K562 (cell line): ENCODE measurements around the gene ADGRD1. TPM values are rescaled to one million over a fixed set of nuclear protein-coding genes. Genes with fewer than 3 reads are reported as not detected.

ENCODE experiments used
- CBX5 ChIP-seq: IDR thresholded peaks from 2 replicates; pipeline ENCODE4 v1.6.1; 2014; ENCODE audit warnings: low read depth, borderline replicate concordance
- ETV1 ChIP-seq: fragments of 450-650 bp; conservative IDR thresholded peaks from 2 replicates; pipeline ENCODE4 v1.6.1; 2016; ENCODE audit warnings: missing genetic modification characterization, control low read depth, low read depth, missing compliant biosample characterization
- ETV6 ChIP-seq, 3 experiments: fragments of 150-350 bp in 1 of 3; sonication (generic) in 1 of 3; formaldehyde crosslinking in 1 of 3; IDR thresholded peaks; 2 replicates each; pipeline versions ENCODE4 v1.6.1 to v1.8.0; 2014 to 2022; ENCODE audit warnings: borderline replicate concordance in 2 of 3, low read depth in 2 of 3, antibody characterized with exemption in 1 of 3, low read length in 1 of 3, mild to moderate bottlenecking in 1 of 3, missing genetic modification reagents in 1 of 3
- FOXJ3 ChIP-seq: sonication (generic); formaldehyde crosslinking; IDR thresholded peaks from 2 replicates; pipeline ENCODE4 v1.4.0; 2020; ENCODE audit warnings: mild to moderate bottlenecking, missing genetic modification reagents
- GATA2 ChIP-seq: sonication (generic); formaldehyde crosslinking; IDR thresholded peaks from 2 replicates; pipeline ENCODE4 v1.4.0; 2020; ENCODE audit warnings: mild to moderate bottlenecking, missing genetic modification reagents
- KLF1 ChIP-seq: fragments of 450-650 bp; IDR thresholded peaks from 2 replicates; pipeline ENCODE4 v1.6.1; 2016; ENCODE audit warnings: missing genetic modification characterization, missing compliant biosample characterization
- NFYB ChIP-seq: IDR thresholded peaks from 2 replicates; pipeline ENCODE4 v1.6.1; 2011; ENCODE audit warnings: mild to moderate bottlenecking, moderate library complexity; ENCODE audit not compliant: insufficient read length; ENCODE audit errors: extremely low read depth
- POLR3G ChIP-seq: IDR thresholded peaks from 2 replicates; pipeline ENCODE4 v1.6.1; 2011; ENCODE audit not compliant: insufficient read length, insufficient replicate concordance; ENCODE audit errors: extremely low read depth
- U2AF2 ChIP-seq: fragments of 200-400 bp; formaldehyde crosslinking; optimal IDR thresholded peaks from 2 replicates; pipeline ENCODE3; 2017; ENCODE audit warnings: low read depth, mild to moderate bottlenecking, low read length
- WHSC1 ChIP-seq: IDR thresholded peaks from one replicate; pipeline ENCODE4 v1.6.1; 2012; ENCODE audit warnings: low read length, control low read depth, inconsistent platforms
- XRCC4 ChIP-seq: IDR thresholded peaks from one replicate; pipeline ENCODE4 v1.6.1; 2011; ENCODE audit not compliant: insufficient read depth, insufficient read length; ENCODE audit errors: extremely low read depth
- YBX1 ChIP-seq: fragments of 450-650 bp; IDR thresholded peaks from 2 replicates; pipeline ENCODE4 v1.7.1; 2016; ENCODE audit warnings: mild to moderate bottlenecking
- ZFPM2 ChIP-seq: fragments of 250-450 bp; sonication (Bioruptor Pico); IDR thresholded peaks from 2 replicates; pipeline ENCODE4 v1.5.1; 2022; ENCODE audit warnings: mild to moderate bottlenecking
- ZNF224 ChIP-seq: sonication (generic); formaldehyde crosslinking; IDR thresholded peaks from 2 replicates; pipeline ENCODE4 v1.8.0; 2022; ENCODE audit warnings: mild to moderate bottlenecking, missing genetic modification reagents
- ZNF707 ChIP-seq: fragments of 250-450 bp; sonication (Bioruptor Pico); conservative IDR thresholded peaks from 2 replicates; pipeline ENCODE4 v1.8.0; 2022; ENCODE audit warnings: inconsistent platforms, mild to moderate bottlenecking, moderate library complexity
- ZSCAN29 ChIP-seq: fragments of 450-650 bp; IDR thresholded peaks from 2 replicates; pipeline ENCODE4 v1.6.1; 2017
- polyA plus RNA-seq, 8 experiments: library from polyadenylated mRNA; depleted of rRNA in 4 of 8; stranded (reverse) in 5 of 8; unstranded in 3 of 8; fragments of >200 nt; fragmentation: Nextera tagmentation in 2 of 8; fragmentation: Illumina TruSeq in 1 of 8; extraction: Ambion mirVana in 2 of 8; extraction: Trizol in 1 of 8; gene quantifications; 2 replicates each; pipeline versions ENCODE4 v1.2.1 to v1.2.3, GENCODE V29; 2011 to 2014; ENCODE audit warnings: inconsistent platforms in 1 of 8, missing spikeins in 1 of 8
- total RNA-seq, 7 experiments: library from RNA; depleted of rRNA in 6 of 7; stranded (reverse); fragments of >200 nt in 6 of 7; fragmentation: Illumina TruSeq in 2 of 7; extraction: Trizol in 2 of 7; gene quantifications; 2 replicates each; pipeline versions ENCODE4 v1.2.1 to v1.2.3, GENCODE V29; 2011 to 2021; ENCODE audit warnings: low replicate concordance in 1 of 7
- TF ChIP-seq, protein P1 (sequence below): sonication (generic); formaldehyde crosslinking; IDR thresholded peaks from 2 replicates; pipeline ENCODE4 v1.9.0; 2022; ENCODE audit warnings: mild to moderate bottlenecking, missing genetic modification reagents
- TF ChIP-seq, protein P2 (sequence below): fragments of 200-600 bp; sonication (generic); IDR thresholded peaks from one replicate; pipeline ENCODE4 v1.6.1; 2012; ENCODE audit warnings: mild to moderate bottlenecking, low read depth, low read length, inconsistent platforms

ADGRD1 gene
- total and polyA plus RNA-seq, 9 of the 15 experiments (the other 6 are each of a cell fraction or from before 2014, with no cell fraction given), result 1.7 to 11.7 (median 3.3) TPM

DNA sequence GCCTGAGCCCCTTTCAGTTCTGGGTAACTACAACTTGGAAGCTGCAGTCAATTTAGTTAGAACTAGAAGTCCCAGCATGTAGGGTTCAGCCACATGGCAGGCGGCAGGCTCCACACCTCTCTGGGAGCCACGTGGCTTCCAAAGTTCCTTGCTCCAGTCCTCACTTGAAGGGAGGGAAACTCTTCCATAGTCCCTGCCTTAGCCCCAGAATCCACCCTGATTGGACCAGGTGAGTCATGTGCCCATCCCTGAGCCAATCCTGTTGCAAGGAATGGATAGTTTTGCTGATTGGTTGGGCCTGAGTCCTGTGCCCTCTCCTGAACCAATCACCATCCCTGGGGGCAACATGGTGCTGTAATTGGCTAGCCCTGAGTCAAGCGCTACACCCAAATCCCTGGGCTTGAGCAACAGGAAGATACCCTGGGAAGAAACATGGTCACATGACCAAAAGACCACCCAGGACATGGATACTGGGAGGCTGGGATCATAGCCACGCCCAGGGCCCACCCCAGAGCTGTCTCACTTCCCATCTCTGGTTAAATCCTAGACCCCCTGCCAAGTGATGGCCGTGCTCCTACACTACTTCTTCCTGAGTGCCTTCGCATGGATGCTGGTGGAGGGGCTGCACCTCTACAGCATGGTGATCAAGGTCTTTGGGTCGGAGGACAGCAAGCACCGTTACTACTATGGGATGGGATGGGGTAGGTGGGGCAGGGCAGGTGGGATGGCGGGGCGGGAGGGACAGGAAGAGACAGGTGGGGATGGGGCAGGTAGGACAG lies 154.7 kb downstream of the ADGRD1 start (continued):
- TF ChIP-seq KLF1 (tag) (no peak), CBX5 (no peak), POLR3G (no peak), ZSCAN29 (no peak), ETV1 (tag) (no peak), ETV6 (IDR thresholded peaks at IDR 0.05; ENCODE audit: borderline replicate concordance in 1 of 2, low read depth in 2 of 2, low read length in 1 of 2) (no peak), ETV6 (CRISPR knock-in tag; IDR thresholded peaks at IDR 0.05; ENCODE audit: borderline replicate concordance) (no peak), YBX1 (no peak), ZFPM2 (no peak), FOXJ3 (CRISPR knock-in tag) (no peak), GATA2 (CRISPR knock-in tag) (no peak), WHSC1 (no peak), U2AF2 (no peak), ZNF707 (CRISPR knock-in tag) (no peak), ZNF224 (no peak), XRCC4 (no peak), NFYB (peak; percentile 70)
- TF ChIP-seq, protein P1, sequence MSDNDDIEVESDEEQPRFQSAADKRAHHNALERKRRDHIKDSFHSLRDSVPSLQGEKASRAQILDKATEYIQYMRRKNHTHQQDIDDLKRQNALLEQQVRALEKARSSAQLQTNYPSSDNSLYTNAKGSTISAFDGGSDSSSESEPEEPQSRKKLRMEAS, result 0 out of 2 replicates have a peak, but pooled peaks have one; percentile 26
- TF ChIP-seq, protein P2, sequence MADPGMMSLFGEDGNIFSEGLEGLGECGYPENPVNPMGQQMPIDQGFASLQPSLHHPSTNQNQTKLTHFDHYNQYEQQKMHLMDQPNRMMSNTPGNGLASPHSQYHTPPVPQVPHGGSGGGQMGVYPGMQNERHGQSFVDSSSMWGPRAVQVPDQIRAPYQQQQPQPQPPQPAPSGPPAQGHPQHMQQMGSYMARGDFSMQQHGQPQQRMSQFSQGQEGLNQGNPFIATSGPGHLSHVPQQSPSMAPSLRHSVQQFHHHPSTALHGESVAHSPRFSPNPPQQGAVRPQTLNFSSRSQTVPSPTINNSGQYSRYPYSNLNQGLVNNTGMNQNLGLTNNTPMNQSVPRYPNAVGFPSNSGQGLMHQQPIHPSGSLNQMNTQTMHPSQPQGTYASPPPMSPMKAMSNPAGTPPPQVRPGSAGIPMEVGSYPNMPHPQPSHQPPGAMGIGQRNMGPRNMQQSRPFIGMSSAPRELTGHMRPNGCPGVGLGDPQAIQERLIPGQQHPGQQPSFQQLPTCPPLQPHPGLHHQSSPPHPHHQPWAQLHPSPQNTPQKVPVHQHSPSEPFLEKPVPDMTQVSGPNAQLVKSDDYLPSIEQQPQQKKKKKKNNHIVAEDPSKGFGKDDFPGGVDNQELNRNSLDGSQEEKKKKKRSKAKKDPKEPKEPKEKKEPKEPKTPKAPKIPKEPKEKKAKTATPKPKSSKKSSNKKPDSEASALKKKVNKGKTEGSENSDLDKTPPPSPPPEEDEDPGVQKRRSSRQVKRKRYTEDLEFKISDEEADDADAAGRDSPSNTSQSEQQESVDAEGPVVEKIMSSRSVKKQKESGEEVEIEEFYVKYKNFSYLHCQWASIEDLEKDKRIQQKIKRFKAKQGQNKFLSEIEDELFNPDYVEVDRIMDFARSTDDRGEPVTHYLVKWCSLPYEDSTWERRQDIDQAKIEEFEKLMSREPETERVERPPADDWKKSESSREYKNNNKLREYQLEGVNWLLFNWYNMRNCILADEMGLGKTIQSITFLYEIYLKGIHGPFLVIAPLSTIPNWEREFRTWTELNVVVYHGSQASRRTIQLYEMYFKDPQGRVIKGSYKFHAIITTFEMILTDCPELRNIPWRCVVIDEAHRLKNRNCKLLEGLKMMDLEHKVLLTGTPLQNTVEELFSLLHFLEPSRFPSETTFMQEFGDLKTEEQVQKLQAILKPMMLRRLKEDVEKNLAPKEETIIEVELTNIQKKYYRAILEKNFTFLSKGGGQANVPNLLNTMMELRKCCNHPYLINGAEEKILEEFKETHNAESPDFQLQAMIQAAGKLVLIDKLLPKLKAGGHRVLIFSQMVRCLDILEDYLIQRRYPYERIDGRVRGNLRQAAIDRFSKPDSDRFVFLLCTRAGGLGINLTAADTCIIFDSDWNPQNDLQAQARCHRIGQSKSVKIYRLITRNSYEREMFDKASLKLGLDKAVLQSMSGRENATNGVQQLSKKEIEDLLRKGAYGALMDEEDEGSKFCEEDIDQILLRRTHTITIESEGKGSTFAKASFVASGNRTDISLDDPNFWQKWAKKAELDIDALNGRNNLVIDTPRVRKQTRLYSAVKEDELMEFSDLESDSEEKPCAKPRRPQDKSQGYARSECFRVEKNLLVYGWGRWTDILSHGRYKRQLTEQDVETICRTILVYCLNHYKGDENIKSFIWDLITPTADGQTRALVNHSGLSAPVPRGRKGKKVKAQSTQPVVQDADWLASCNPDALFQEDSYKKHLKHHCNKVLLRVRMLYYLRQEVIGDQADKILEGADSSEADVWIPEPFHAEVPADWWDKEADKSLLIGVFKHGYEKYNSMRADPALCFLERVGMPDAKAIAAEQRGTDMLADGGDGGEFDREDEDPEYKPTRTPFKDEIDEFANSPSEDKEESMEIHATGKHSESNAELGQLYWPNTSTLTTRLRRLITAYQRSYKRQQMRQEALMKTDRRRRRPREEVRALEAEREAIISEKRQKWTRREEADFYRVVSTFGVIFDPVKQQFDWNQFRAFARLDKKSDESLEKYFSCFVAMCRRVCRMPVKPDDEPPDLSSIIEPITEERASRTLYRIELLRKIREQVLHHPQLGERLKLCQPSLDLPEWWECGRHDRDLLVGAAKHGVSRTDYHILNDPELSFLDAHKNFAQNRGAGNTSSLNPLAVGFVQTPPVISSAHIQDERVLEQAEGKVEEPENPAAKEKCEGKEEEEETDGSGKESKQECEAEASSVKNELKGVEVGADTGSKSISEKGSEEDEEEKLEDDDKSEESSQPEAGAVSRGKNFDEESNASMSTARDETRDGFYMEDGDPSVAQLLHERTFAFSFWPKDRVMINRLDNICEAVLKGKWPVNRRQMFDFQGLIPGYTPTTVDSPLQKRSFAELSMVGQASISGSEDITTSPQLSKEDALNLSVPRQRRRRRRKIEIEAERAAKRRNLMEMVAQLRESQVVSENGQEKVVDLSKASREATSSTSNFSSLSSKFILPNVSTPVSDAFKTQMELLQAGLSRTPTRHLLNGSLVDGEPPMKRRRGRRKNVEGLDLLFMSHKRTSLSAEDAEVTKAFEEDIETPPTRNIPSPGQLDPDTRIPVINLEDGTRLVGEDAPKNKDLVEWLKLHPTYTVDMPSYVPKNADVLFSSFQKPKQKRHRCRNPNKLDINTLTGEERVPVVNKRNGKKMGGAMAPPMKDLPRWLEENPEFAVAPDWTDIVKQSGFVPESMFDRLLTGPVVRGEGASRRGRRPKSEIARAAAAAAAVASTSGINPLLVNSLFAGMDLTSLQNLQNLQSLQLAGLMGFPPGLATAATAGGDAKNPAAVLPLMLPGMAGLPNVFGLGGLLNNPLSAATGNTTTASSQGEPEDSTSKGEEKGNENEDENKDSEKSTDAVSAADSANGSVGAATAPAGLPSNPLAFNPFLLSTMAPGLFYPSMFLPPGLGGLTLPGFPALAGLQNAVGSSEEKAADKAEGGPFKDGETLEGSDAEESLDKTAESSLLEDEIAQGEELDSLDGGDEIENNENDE, result no peak
